Germinal center (tissue), 1 donor: ENCODE data around the gene NHERF1.

ENCODE experiments used
- DNase-seq: peaks from one replicate; pipeline ENCODE4 v3.0.0; 2012; ENCODE audit warnings: mixed read lengths, low spot score

NHERF1 gene

GRCh38 chr17:74768069-74768762 is 19.8 kb downstream of the NHERF1 start:
- no peak for DNase-seq

GRCh38 chr17:74768763-74769114 is 20.3 kb downstream of the NHERF1 start:
- DNase-seq: no peak

- DNase-seq: no peak
Observed at GRCh38 chr17:74769266-74769855, 20.9 kb downstream of the NHERF1 start.

GRCh38 chr17:74769856-74770497 is 21.5 kb downstream of the NHERF1 start:
- no peak for DNase-seq

- peak; percentile 68 for DNase-seq
Observed at GRCh38 chr17:74770498-74771318, 22.3 kb downstream of the NHERF1 start.

- no peak for DNase-seq
Observed at GRCh38 chr17:74771319-74771914, 23.0 kb downstream of the NHERF1 start.

- no peak for DNase-seq
Observed at GRCh38 chr17:74772053-74772452, 23.6 kb downstream of the NHERF1 start.

- DNase-seq: no peak
Observed at GRCh38 chr17:74773414-74773813, 25.0 kb downstream of the NHERF1 start.

GRCh38 chr17:74773871-74774286 is 25.5 kb downstream of the NHERF1 start:
- DNase-seq: no peak

GRCh38 chr17:74775409-74776043 is 27.1 kb downstream of the NHERF1 start:
- DNase-seq: no peak

- DNase-seq: peak; percentile 100
Observed at GRCh38 chr17:74776044-74776962, 27.9 kb downstream of the NHERF1 start, which contains the start of gene NAT9. Gene NAT9, minus strand, starts transcription at chr17:74776345. Its CDS starts 647 bp downstream, at chr17:74775698.

- DNase-seq: no peak
Observed at GRCh38 chr17:74776990-74777389, 28.6 kb downstream of the NHERF1 start.

GRCh38 chr17:74777901-74778515 is 29.6 kb downstream of the NHERF1 start:
- no peak for DNase-seq

GRCh38 chr17:74778960-74779359 is 30.5 kb downstream of the NHERF1 start:
- no peak for DNase-seq

GRCh38 chr17:74779501-74779900 is 31.1 kb downstream of the NHERF1 start:
- no peak for DNase-seq

GRCh38 chr17:74779948-74780400 is 31.5 kb downstream of the NHERF1 start:
- DNase-seq: peak; percentile 66

GRCh38 chr17:74780443-74781238 is 32.2 kb downstream of the NHERF1 start:
- peak; percentile 50 for DNase-seq

- no peak for DNase-seq
Observed at GRCh38 chr17:74782571-74782970, 34.1 kb downstream of the NHERF1 start.
